Osteoblast (primary cell): ENCODE measurements around the gene XRCC5. TPM values are rescaled to one million over a fixed set of nuclear protein-coding genes. Genes with fewer than 3 reads are reported as not detected.

Source experiments
- DNase-seq: peaks from one replicate; pipeline ENCODE4 v3.0.0; 2011; ENCODE audit warnings: low spot score, mixed read lengths; ENCODE audit not compliant: insufficient read length; ENCODE audit errors: missing footprints
- H2AFZ ChIP-seq: 2 replicates; pipeline ENCODE4 v1.6.0; 2011; ENCODE audit warnings: mild to moderate bottlenecking, low read length
- H3K27ac ChIP-seq: 2 replicates; pipeline ENCODE4 v1.5.1; 2011; ENCODE audit warnings: mild to moderate bottlenecking, low read depth, low read length, moderate library complexity
- H3K27me3 ChIP-seq: 2 replicates; pipeline ENCODE4 v1.6.0; 2012; ENCODE audit warnings: mild to moderate bottlenecking, control low read depth, inconsistent platforms, low read length, moderate library complexity; ENCODE audit not compliant: insufficient read depth
- H3K36me3 ChIP-seq: 2 replicates; pipeline ENCODE4 v1.5.1; 2011; ENCODE audit warnings: mild to moderate bottlenecking, low read length, control low read depth, moderate library complexity; ENCODE audit not compliant: insufficient read depth
- H3K4me1 ChIP-seq: 2 replicates; pipeline ENCODE4 v1.5.1; 2011; ENCODE audit warnings: mild to moderate bottlenecking, low read length, control low read depth, moderate library complexity; ENCODE audit not compliant: insufficient read depth
- H3K4me2 ChIP-seq: 2 replicates; pipeline ENCODE4 v1.6.0; 2011; ENCODE audit warnings: mild to moderate bottlenecking, low read length; ENCODE audit not compliant: insufficient read depth
- H3K4me3 ChIP-seq: fragments of 200-600 bp; sonication (generic); 3 replicates; pipeline ENCODE4 v1.5.1; 2012; ENCODE audit warnings: mild to moderate bottlenecking, low read length, inconsistent platforms; ENCODE audit not compliant: insufficient read depth
- H3K79me2 ChIP-seq: 2 replicates; pipeline ENCODE4 v1.6.0; 2012; ENCODE audit warnings: mild to moderate bottlenecking, low read length, control low read depth, inconsistent platforms; ENCODE audit not compliant: insufficient read depth
- H3K9me3 ChIP-seq: 2 replicates; pipeline ENCODE4 v1.5.1; 2011; ENCODE audit warnings: low read depth, low read length, control low read depth
- H4K20me1 ChIP-seq: 2 replicates; pipeline ENCODE4 v1.6.0; 2012; ENCODE audit warnings: mild to moderate bottlenecking, low read length, control low read depth; ENCODE audit not compliant: insufficient read depth
- total RNA-seq: library from RNA; depleted of rRNA; stranded (reverse); fragments of >200 nt; gene quantifications from 2 replicates; pipeline ENCODE4 v1.2.3, GENCODE V29; 2012
- TF ChIP-seq, protein P1 (sequence below): IDR thresholded peaks from 2 replicates; pipeline ENCODE4 v1.5.1; 2011; ENCODE audit warnings: mild to moderate bottlenecking, low read depth, low read length, moderate library complexity; ENCODE audit errors: extremely low read depth

XRCC5 gene
- total RNA-seq, 1 donor = 203 TPM

DNA sequence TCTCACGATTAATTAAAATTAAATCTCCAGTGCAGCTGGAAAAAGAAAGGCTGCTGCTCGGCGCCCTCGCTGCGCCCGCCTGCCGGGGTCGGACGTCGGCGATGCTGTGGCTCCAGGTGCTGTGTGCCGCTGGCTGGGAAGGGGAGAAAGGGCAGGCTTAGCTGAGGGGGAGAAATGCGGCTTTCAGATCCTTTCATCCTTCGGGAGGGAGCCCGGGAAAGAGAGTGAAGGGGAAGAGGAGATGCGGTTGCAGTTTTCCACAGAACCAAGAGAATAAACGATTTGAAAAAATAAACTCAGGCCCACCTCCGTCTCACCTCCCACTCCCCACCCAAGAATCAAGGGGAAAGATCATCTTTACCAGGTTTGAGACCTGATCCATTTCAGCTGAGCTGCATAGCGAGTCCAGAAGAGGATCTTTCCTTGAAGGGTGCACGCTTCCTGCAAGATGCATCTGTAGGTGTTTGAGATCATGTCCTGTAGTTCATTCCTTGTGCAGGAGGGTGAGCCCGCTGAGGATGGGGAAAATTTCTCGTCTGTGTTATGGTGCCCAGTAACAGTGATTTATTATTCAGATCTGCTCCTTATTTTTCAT lies 26.9 kb upstream of the XRCC5 start:
- TF ChIP-seq, protein P1, sequence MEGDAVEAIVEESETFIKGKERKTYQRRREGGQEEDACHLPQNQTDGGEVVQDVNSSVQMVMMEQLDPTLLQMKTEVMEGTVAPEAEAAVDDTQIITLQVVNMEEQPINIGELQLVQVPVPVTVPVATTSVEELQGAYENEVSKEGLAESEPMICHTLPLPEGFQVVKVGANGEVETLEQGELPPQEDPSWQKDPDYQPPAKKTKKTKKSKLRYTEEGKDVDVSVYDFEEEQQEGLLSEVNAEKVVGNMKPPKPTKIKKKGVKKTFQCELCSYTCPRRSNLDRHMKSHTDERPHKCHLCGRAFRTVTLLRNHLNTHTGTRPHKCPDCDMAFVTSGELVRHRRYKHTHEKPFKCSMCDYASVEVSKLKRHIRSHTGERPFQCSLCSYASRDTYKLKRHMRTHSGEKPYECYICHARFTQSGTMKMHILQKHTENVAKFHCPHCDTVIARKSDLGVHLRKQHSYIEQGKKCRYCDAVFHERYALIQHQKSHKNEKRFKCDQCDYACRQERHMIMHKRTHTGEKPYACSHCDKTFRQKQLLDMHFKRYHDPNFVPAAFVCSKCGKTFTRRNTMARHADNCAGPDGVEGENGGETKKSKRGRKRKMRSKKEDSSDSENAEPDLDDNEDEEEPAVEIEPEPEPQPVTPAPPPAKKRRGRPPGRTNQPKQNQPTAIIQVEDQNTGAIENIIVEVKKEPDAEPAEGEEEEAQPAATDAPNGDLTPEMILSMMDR = no peak
- Histone ChIP-seq H3K27ac (peak overlapping the region; percentile 8), H4K20me1 (no peaks in the 10 kb centered on the region), H3K27me3 (no peaks in the 10 kb centered on the region), H3K79me2 (no peaks in the 10 kb centered on the region), H2AFZ (peak overlapping the region; percentile 98), H3K4me1 (peaks cover 13% of the 10 kb centered on the region), H3K36me3 (no peaks in the 10 kb centered on the region), H3K4me3 (peak overlapping the region; percentile 89), H3K9me3 (no peaks in the 10 kb centered on the region), H3K4me2 (peak overlapping the region; percentile 95)
- peak; percentile 84 for DNase-seq

GRCh38 chr2:216082805-216083204 lies 26.3 kb upstream of the XRCC5 start:
- H3K9me3 ChIP-seq = no peaks in the 10 kb centered on the region
- no peaks in the 10 kb centered on the region for H3K36me3 ChIP-seq
- no peak overlapping the region for H2AFZ ChIP-seq
- H3K79me2 ChIP-seq = no peaks in the 10 kb centered on the region
- H3K27ac ChIP-seq = no peak overlapping the region
- H4K20me1 ChIP-seq = no peaks in the 10 kb centered on the region
- TF ChIP-seq, protein P1 = no peak
- no peak for DNase-seq
- no peak overlapping the region for H3K4me2 ChIP-seq
- H3K4me3 ChIP-seq = no peak overlapping the region
- no peaks in the 10 kb centered on the region for H3K27me3 ChIP-seq
- H3K4me1 ChIP-seq = peaks cover 13% of the 10 kb centered on the region

GRCh38 chr2:216083464-216084281 lies 25.5 kb upstream of the XRCC5 start:
- H4K20me1 ChIP-seq = no peaks in the 10 kb centered on the region

More at GRCh38 chr2:216083464-216084281, 25.5 kb upstream of the XRCC5 start:
- Histone ChIP-seq H3K27ac (peak overlapping the region; percentile 17), H3K4me3 (no peak overlapping the region), H3K4me1 (peaks cover 13% of the 10 kb centered on the region), H2AFZ (no peak overlapping the region), H3K9me3 (no peaks in the 10 kb centered on the region), H3K27me3 (no peaks in the 10 kb centered on the region), H3K4me2 (peak overlapping the region; percentile 32), H3K79me2 (no peaks in the 10 kb centered on the region), H3K36me3 (no peaks in the 10 kb centered on the region)
- DNase-seq = peak; percentile 87
- TF ChIP-seq, protein P1 = no peak
